WTC11 (cell line): ENCODE results near the gene MYLK4. TPM values are rescaled to one million over a fixed set of nuclear protein-coding genes. Genes with fewer than 3 reads are reported as not detected.

Source experiments
- ATAC-seq: fragments of 200-7000 bp; cut with Tn5 transposase; 2 replicates; pipeline ENCODE4 v1.10.0; 2021; ENCODE audit warnings: mild to moderate bottlenecking, moderate library complexity
- CTCF ChIA-PET: fragments of 300-600 bp; sonication (Branson Sonifier 250); formaldehyde crosslinking; loops from one replicate; lab custom pipeline; 2021; ENCODE audit warnings: antibody characterized with exemption; lab: Charles Lee
- POLR2A ChIA-PET: fragments of 350-600 bp; sonication (Branson Sonifier 250); formaldehyde crosslinking; loops from one replicate; lab custom pipeline; 2021; ENCODE audit warnings: antibody characterized with exemption; lab: Charles Lee
- DNase-seq: peaks from one replicate; pipeline ENCODE4 v3.0.0; 2021; ENCODE audit warnings: low spot score
- H3K27ac Mint-ChIP-seq: 2 replicates; pipeline ENCODE4 v1.8.0; 2021; ENCODE audit warnings: mixed read lengths
- H3K27me3 Mint-ChIP-seq: 2 replicates; pipeline ENCODE4 v1.8.0; 2021; ENCODE audit warnings: low read depth, mild to moderate bottlenecking, moderate library complexity, mixed read lengths
- H3K36me3 Mint-ChIP-seq: 2 replicates; pipeline ENCODE4 v1.8.0; 2021; ENCODE audit warnings: mixed read lengths
- H3K4me1 Mint-ChIP-seq: 2 replicates; pipeline ENCODE4 v1.8.0; 2022; ENCODE audit warnings: mixed read lengths
- H3K4me3 Mint-ChIP-seq: 2 replicates; pipeline ENCODE4 v1.8.0; 2021; ENCODE audit warnings: mild to moderate bottlenecking, moderate library complexity, mixed read lengths
- H3K9me3 Mint-ChIP-seq: 2 replicates; pipeline ENCODE4 v1.8.0; 2021; ENCODE audit warnings: mixed read lengths
- ATF2 ChIP-seq: sonication (generic); formaldehyde crosslinking; IDR thresholded peaks from 2 replicates; pipeline ENCODE4 v1.8.1; 2022; ENCODE audit warnings: low read depth, missing genetic modification reagents, borderline replicate concordance
- CTCF ChIP-seq: fragments of 200-600 bp; IDR thresholded peaks from 2 replicates; pipeline ENCODE4 v1.8.0; 2022; ENCODE audit warnings: antibody characterized with exemption
- ERG ChIP-seq: fragments of 250-450 bp; sonication (Bioruptor Pico); IDR thresholded peaks from 2 replicates; pipeline ENCODE4 v1.8.0; 2021; ENCODE audit warnings: mild to moderate bottlenecking
- FOXP4 ChIP-seq: sonication (generic); formaldehyde crosslinking; IDR thresholded peaks from 2 replicates; pipeline ENCODE4 v1.8.0; 2022; ENCODE audit warnings: mild to moderate bottlenecking, missing genetic modification reagents
- GRHL2 ChIP-seq: fragments of 250-450 bp; sonication (Bioruptor Pico); IDR thresholded peaks from 2 replicates; pipeline ENCODE4 v1.8.0; 2022; ENCODE audit warnings: mild to moderate bottlenecking, moderate library complexity; ENCODE audit not compliant: insufficient replicate concordance, severe bottlenecking
- HMGXB4 ChIP-seq: sonication (generic); formaldehyde crosslinking; IDR thresholded peaks from 2 replicates; pipeline ENCODE4 v1.8.1; 2023; ENCODE audit warnings: mild to moderate bottlenecking, moderate library complexity, missing genetic modification reagents
- PREB ChIP-seq: sonication (generic); formaldehyde crosslinking; IDR thresholded peaks from 2 replicates; pipeline ENCODE4 v1.8.1; 2022; ENCODE audit warnings: mild to moderate bottlenecking, missing genetic modification reagents, moderate library complexity, borderline replicate concordance
- PRRX2 ChIP-seq: fragments of 250-450 bp; sonication (Bioruptor Pico); IDR thresholded peaks from 2 replicates; pipeline ENCODE4 v1.8.0; 2021; ENCODE audit warnings: mild to moderate bottlenecking
- SOX15 ChIP-seq: fragments of 250-450 bp; sonication (Bioruptor Pico); IDR thresholded peaks from 2 replicates; pipeline ENCODE4 v1.9.0; 2021; ENCODE audit warnings: mild to moderate bottlenecking
- ZBTB43 ChIP-seq: sonication (generic); formaldehyde crosslinking; IDR thresholded peaks from 2 replicates; pipeline ENCODE4 v1.8.1; 2023; ENCODE audit warnings: mild to moderate bottlenecking, missing genetic modification reagents
- ZNF121 ChIP-seq: sonication (generic); formaldehyde crosslinking; IDR thresholded peaks from 2 replicates; pipeline ENCODE4 v1.8.0; 2023; ENCODE audit warnings: missing genetic modification reagents
- ZNF232 ChIP-seq: sonication (generic); formaldehyde crosslinking; IDR thresholded peaks from 2 replicates; pipeline ENCODE4 v1.8.0; 2022; ENCODE audit warnings: mild to moderate bottlenecking, missing genetic modification reagents
- ZNF263 ChIP-seq: sonication (generic); formaldehyde crosslinking; IDR thresholded peaks from 2 replicates; pipeline ENCODE4 v1.8.1; 2022; ENCODE audit warnings: low read depth, mild to moderate bottlenecking, moderate library complexity, missing genetic modification reagents
- ZNF281 ChIP-seq: sonication (generic); formaldehyde crosslinking; IDR thresholded peaks from 2 replicates; pipeline ENCODE4 v1.8.0; 2023; ENCODE audit warnings: mild to moderate bottlenecking, missing genetic modification reagents
- ZNF423 ChIP-seq: fragments of 250-450 bp; sonication (Bioruptor Pico); IDR thresholded peaks from 2 replicates; pipeline ENCODE4 v2.1.2; 2022; ENCODE audit warnings: mild to moderate bottlenecking, moderate library complexity
- total RNA-seq: library from RNA; stranded (reverse); gene quantifications from 3 replicates; pipeline ENCODE4 v1.2.3, GENCODE V29; 2021

Gene MYLK4
- total RNA-seq, 1 experiment from 2014 or later: 0.13 TPM

GRCh38 chr6:2751871-2752270, 1.1 kb upstream of the MYLK4 start (continued):
- TF ChIP-seq CTCF (no peak), ZNF281 (CRISPR knock-in tag) (no peak), HMGXB4 (CRISPR knock-in tag) (no peak), ZNF423 (CRISPR knock-in tag) (no peak)
- TF ChIP-seq, all 79 proteins: peak for 0

- Mint-ChIP-seq H3K4me3 (no peak overlapping the region), H3K9me3 (no peaks in the 10 kb centered on the region)
- peak; percentile 32; the same call in 1 of the 2 replicates for ATAC-seq
- no peak for TF ChIP-seq ZNF121
- TF ChIP-seq CTCF: peak; percentile 83
- TF ChIP-seq, all 79 proteins: peak for 1
- Mint-ChIP-seq H3K36me3 (no peaks in the 10 kb centered on the region), H3K4me1 (peaks cover 8% of the 10 kb centered on the region), H3K27ac (no peak overlapping the region), H3K27me3 (no peaks in the 10 kb centered on the region)
- ChIA-PET CTCF (interaction anchor here (0.5 to 6.5 kb wide), 24 partner anchors 8 to 501 kb away, joined by 3 to 88 read pairs (median 4); partner anchors contain the start of gene SERPINB1), POLR2A (no interaction called here)
- DNase-seq: peak; percentile 62
These were observed 637 bp downstream of the MYLK4 start for GRCh38 chr6:2749969-2750600.

GRCh38 chr6:2748183-2748582, 2.5 kb downstream of the MYLK4 start:
- POLR2A ChIA-PET: no interaction called here
- H3K4me3 Mint-ChIP-seq: no peak overlapping the region
- H3K9me3 Mint-ChIP-seq: no peaks in the 10 kb centered on the region
- ATAC-seq: no peak
- no peaks in the 10 kb centered on the region for H3K36me3 Mint-ChIP-seq
- TF ChIP-seq ERG (no peak), ZNF232 (no peak), PRRX2 (CRISPR knock-in tag) (no peak), PREB (no peak), GRHL2 (CRISPR knock-in tag) (no peak), ATF2 (CRISPR knock-in tag) (no peak), ZNF121 (no peak), SOX15 (CRISPR knock-in tag) (no peak), FOXP4 (CRISPR knock-in tag) (no peak), ZNF263 (no peak), ZBTB43 (no peak)
- CTCF ChIA-PET: interaction anchor here (6.5 kb wide), 1 partner anchor 12 kb away, joined by 88 read pairs; no protein-coding TSS in a partner anchor
- no peaks in the 10 kb centered on the region for H3K27me3 Mint-ChIP-seq
- no peak for DNase-seq
- H3K27ac Mint-ChIP-seq: no peak overlapping the region
- H3K4me1 Mint-ChIP-seq: peaks cover 19% of the 10 kb centered on the region
